Muscle layer of colon (tissue), 2 donors: ENCODE data around the gene RIMKLA.
A peak's percentile ranks its signal among the peaks of the same experiment; 100 is the strongest.

Experiments
- H3K27ac ChIP-seq: one replicate; pipeline ENCODE4 v1.7.0; 2013; ENCODE audit warnings: low read depth, mild to moderate bottlenecking, low read length, moderate library complexity
- H3K27me3 ChIP-seq, 2 donors: one replicate each; pipeline ENCODE4 v1.7.0; 2013; ENCODE audit warnings: low read length in 2 of 2, mild to moderate bottlenecking in 2 of 2; ENCODE audit not compliant: insufficient read depth in 2 of 2, control insufficient read depth in 1 of 2
- H3K36me3 ChIP-seq: one replicate; pipeline ENCODE4 v1.7.0; 2013; ENCODE audit warnings: mild to moderate bottlenecking, low read length; ENCODE audit not compliant: insufficient read depth
- H3K4me1 ChIP-seq: one replicate; pipeline ENCODE4 v1.7.0; 2013; ENCODE audit warnings: mild to moderate bottlenecking, low read length; ENCODE audit not compliant: insufficient read depth
- H3K4me3 ChIP-seq, 2 donors: one replicate each; pipeline ENCODE4 v1.7.0; 2013; ENCODE audit warnings: low read length in 2 of 2, low read depth in 1 of 2, mild to moderate bottlenecking in 1 of 2, moderate library complexity in 1 of 2
- H3K9ac ChIP-seq: one replicate; pipeline ENCODE4 v1.7.0; 2013; ENCODE audit warnings: low read length
- H3K9me3 ChIP-seq: one replicate; pipeline ENCODE4 v1.7.0; 2013; ENCODE audit warnings: mild to moderate bottlenecking, low read length
- donor health status: abdominal sarcoma.
- donor health status: Adenocarcinoma of cecum.

Gene RIMKLA

GRCh38 chr1:42462828-42463763, 82.5 kb downstream of the RIMKLA start, which contains the start of gene CCDC30:
Gene CCDC30 (plus strand): TSS chr1:42463286. CDS start chr1:42480552, 17,266 bp downstream.
- Histone ChIP-seq H3K4me1 (peaks cover 9% of the 10 kb centered on the region), H3K4me3 (peak within 1 kb of the TSS; percentile 39 to 68), H3K9me3 (no peaks in the 10 kb centered on the region), H3K27ac (peak within 1 kb of the TSS; percentile 22), H3K9ac (no peak within 1 kb of the TSS), H3K36me3 (peaks cover 27% of the 10 kb centered on the region), H3K27me3 (no peaks in the 10 kb centered on the region)

- Histone ChIP-seq H3K27me3 (no peaks in the 10 kb centered on the region), H3K4me3 (peak overlapping the region in 1 of 2 donors; percentile 68), H3K36me3 (peaks cover 25% of the 10 kb centered on the region), H3K4me1 (peaks cover 8% of the 10 kb centered on the region), H3K9ac (no peak overlapping the region), H3K9me3 (no peaks in the 10 kb centered on the region), H3K27ac (no peak overlapping the region)
Observed at GRCh38 chr1:42463921-42464320, 83.3 kb downstream of the RIMKLA start.

GRCh38 chr1:42466030-42466429, 85.4 kb downstream of the RIMKLA start:
- Histone ChIP-seq H3K4me3 (no peak overlapping the region), H3K27ac (no peak overlapping the region), H3K9me3 (no peaks in the 10 kb centered on the region), H3K27me3 (no peaks in the 10 kb centered on the region), H3K36me3 (peaks cover 4% of the 10 kb centered on the region), H3K9ac (no peak overlapping the region), H3K4me1 (peaks cover 8% of the 10 kb centered on the region)

GRCh38 chr1:42469727-42470126, 89.1 kb downstream of the RIMKLA start:
- H3K4me3 ChIP-seq: no peak overlapping the region
- peaks cover 7% of the 10 kb centered on the region for H3K36me3 ChIP-seq
- H3K4me1 ChIP-seq: no peaks in the 10 kb centered on the region
- H3K27me3 ChIP-seq: no peaks in the 10 kb centered on the region
- H3K9me3 ChIP-seq: no peaks in the 10 kb centered on the region
- no peak overlapping the region for H3K27ac ChIP-seq
- no peak overlapping the region for H3K9ac ChIP-seq
